Measurements from ENCODE around the gene PNPLA5.

The PNPLA5 gene, protein sequence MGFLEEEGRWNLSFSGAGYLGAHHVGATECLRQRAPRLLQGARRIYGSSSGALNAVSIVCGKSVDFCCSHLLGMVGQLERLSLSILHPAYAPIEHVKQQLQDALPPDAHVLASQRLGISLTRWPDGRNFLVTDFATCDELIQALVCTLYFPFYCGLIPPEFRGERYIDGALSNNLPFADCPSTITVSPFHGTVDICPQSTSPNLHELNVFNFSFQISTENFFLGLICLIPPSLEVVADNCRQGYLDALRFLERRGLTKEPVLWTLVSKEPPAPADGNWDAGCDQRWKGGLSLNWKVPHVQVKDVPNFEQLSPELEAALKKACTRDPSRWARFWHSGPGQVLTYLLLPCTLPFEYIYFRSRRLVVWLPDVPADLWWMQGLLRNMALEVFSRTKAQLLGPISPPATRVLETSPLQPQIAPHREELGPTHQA

GRCh38 chr22:43891360-43892182 is at the start of gene PNPLA5:
Gene PNPLA5, minus strand, starts transcription at chr22:43892013. Its CDS starts 133 bp downstream, at chr22:43891880.
- no peaks in the 10 kb centered on the region for H3K36me3 Mint-ChIP-seq (ENCODE audit: low read depth)
- H3K27ac Mint-ChIP-seq = no peak within 1 kb of the TSS
- H3K27me3 Mint-ChIP-seq = peaks cover 57% of the 10 kb centered on the region
- no peaks in the 10 kb centered on the region for H3K4me1 Mint-ChIP-seq (ENCODE audit: low read depth)
- intact Hi-C loops (cut with micrococcal nuclease) = no loop called here
- H3K4me3 Mint-ChIP-seq = no peak within 1 kb of the TSS
- no peaks in the 10 kb centered on the region for H3K9me3 Mint-ChIP-seq

DNA sequence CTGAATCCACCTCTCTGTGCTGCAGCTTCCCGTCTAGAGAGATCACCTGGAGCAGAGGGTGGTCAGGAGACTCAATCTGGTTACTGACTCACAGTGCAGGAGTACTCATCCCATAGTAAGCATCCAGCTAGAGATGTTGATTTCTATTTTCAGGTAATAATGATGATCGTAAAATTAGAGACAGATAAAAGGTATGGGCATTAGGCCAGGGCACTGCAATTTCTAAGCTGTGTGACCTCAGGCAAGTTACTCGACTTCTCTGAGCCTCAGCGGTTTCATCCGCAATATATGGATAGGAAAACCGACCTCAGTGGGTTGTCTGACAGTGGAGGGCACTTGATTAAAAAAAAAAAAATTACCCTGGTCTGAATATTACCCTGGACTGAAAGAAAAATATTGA is 49.6 kb upstream of the PNPLA5 start:
- intact Hi-C loops (cut with micrococcal nuclease) = no loop called here
- H3K27me3 Mint-ChIP-seq = peaks cover 24% of the 10 kb centered on the region
- peaks cover 9% of the 10 kb centered on the region for H3K9me3 Mint-ChIP-seq
- no peak overlapping the region for H3K4me3 Mint-ChIP-seq
- no peak overlapping the region for H3K27ac Mint-ChIP-seq
- H3K36me3 Mint-ChIP-seq (ENCODE audit: low read depth) = no peaks in the 10 kb centered on the region
- peaks cover 8% of the 10 kb centered on the region for H3K4me1 Mint-ChIP-seq (ENCODE audit: low read depth)

DNA sequence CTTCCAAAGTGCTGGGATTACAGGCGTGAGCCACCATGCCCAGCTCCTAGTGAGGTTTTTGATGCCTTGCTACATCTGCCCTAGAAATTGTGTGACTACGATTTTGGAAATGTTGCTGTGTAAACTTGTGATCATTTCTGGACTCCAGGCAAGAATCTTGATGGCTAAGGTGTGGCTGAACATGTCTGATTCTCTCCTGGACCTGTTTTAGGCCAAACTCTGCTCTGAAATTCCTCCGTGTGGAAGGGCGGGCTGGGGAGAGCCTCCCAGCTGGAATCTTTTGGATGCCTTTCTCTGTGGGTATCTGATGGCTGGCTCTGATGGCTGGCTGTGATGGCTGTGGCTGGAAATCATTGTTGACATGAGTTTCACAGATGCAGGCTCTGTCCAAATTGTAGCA is 40.0 kb upstream of the PNPLA5 start:
- Mint-ChIP-seq H3K4me1 (ENCODE audit: low read depth) (peaks cover 17% of the 10 kb centered on the region), H3K27ac (no peak overlapping the region), H3K27me3 (peaks cover 18% of the 10 kb centered on the region), H3K4me3 (no peak overlapping the region), H3K9me3 (no peaks in the 10 kb centered on the region), H3K36me3 (ENCODE audit: low read depth) (no peaks in the 10 kb centered on the region)
- intact Hi-C loops (cut with micrococcal nuclease) = no loop called here

GRCh38 chr22:43928908-43929307 is 37.1 kb upstream of the PNPLA5 start:
- Mint-ChIP-seq H3K27me3 (peaks cover 34% of the 10 kb centered on the region), H3K4me3 (no peak overlapping the region), H3K4me1 (ENCODE audit: low read depth) (peaks cover 34% of the 10 kb centered on the region), H3K36me3 (ENCODE audit: low read depth) (no peaks in the 10 kb centered on the region), H3K9me3 (no peaks in the 10 kb centered on the region), H3K27ac (no peak overlapping the region)
- intact Hi-C loops (cut with micrococcal nuclease) = no loop called here

- Mint-ChIP-seq H3K27ac (no peak overlapping the region), H3K27me3 (peaks cover 37% of the 10 kb centered on the region), H3K9me3 (no peaks in the 10 kb centered on the region), H3K4me3 (no peak overlapping the region), H3K4me1 (ENCODE audit: low read depth) (peaks cover 37% of the 10 kb centered on the region), H3K36me3 (ENCODE audit: low read depth) (no peaks in the 10 kb centered on the region)
- intact Hi-C loops (cut with micrococcal nuclease) = no loop called here
Measured at GRCh38 chr22:43928468-43928867, 36.7 kb upstream of the PNPLA5 start.

DNA sequence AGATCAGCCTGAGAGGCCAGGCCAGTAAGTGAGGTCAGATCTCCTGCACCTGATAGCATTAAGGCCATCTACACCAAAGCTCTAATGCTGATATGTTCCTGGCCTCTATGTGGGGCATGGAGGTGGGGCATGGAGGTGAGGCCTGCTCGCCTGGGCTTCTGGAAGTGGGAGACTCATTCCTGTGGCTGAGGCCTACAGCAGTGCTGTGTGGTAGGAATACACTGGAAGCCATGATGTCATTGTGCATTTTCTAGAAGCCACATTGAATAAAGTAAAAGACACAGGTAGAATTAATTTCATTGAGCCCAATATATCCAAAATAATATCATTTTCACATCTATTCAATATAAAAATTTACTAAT is 34.5 kb upstream of the PNPLA5 start:
- H3K27ac Mint-ChIP-seq = no peak overlapping the region
- H3K9me3 Mint-ChIP-seq = no peaks in the 10 kb centered on the region
- H3K36me3 Mint-ChIP-seq (ENCODE audit: low read depth) = no peaks in the 10 kb centered on the region
- peaks cover 44% of the 10 kb centered on the region for H3K4me1 Mint-ChIP-seq (ENCODE audit: low read depth)
- no peak overlapping the region for H3K4me3 Mint-ChIP-seq
- intact Hi-C loops (cut with micrococcal nuclease) = no loop called here
- peaks cover 51% of the 10 kb centered on the region for H3K27me3 Mint-ChIP-seq

- H3K27me3 Mint-ChIP-seq = peaks cover 55% of the 10 kb centered on the region
- intact Hi-C loops (cut with micrococcal nuclease) = no loop called here
- H3K4me1 Mint-ChIP-seq (ENCODE audit: low read depth) = peaks cover 47% of the 10 kb centered on the region
- no peaks in the 10 kb centered on the region for H3K36me3 Mint-ChIP-seq (ENCODE audit: low read depth)
- no peaks in the 10 kb centered on the region for H3K9me3 Mint-ChIP-seq
- no peak overlapping the region for H3K27ac Mint-ChIP-seq
- no peak overlapping the region for H3K4me3 Mint-ChIP-seq
Measured at GRCh38 chr22:43925433-43926348, 33.9 kb upstream of the PNPLA5 start.

- no peaks in the 10 kb centered on the region for H3K36me3 Mint-ChIP-seq (ENCODE audit: low read depth)
- intact Hi-C loops (cut with micrococcal nuclease) = no loop called here
- H3K27ac Mint-ChIP-seq = no peak overlapping the region
- H3K4me1 Mint-ChIP-seq (ENCODE audit: low read depth) = peaks cover 49% of the 10 kb centered on the region
- H3K9me3 Mint-ChIP-seq = no peaks in the 10 kb centered on the region
- peak overlapping the region; percentile 60 for H3K4me3 Mint-ChIP-seq
- H3K27me3 Mint-ChIP-seq = peaks cover 56% of the 10 kb centered on the region
Measured at GRCh38 chr22:43924877-43925276, 33.1 kb upstream of the PNPLA5 start.

DNA sequence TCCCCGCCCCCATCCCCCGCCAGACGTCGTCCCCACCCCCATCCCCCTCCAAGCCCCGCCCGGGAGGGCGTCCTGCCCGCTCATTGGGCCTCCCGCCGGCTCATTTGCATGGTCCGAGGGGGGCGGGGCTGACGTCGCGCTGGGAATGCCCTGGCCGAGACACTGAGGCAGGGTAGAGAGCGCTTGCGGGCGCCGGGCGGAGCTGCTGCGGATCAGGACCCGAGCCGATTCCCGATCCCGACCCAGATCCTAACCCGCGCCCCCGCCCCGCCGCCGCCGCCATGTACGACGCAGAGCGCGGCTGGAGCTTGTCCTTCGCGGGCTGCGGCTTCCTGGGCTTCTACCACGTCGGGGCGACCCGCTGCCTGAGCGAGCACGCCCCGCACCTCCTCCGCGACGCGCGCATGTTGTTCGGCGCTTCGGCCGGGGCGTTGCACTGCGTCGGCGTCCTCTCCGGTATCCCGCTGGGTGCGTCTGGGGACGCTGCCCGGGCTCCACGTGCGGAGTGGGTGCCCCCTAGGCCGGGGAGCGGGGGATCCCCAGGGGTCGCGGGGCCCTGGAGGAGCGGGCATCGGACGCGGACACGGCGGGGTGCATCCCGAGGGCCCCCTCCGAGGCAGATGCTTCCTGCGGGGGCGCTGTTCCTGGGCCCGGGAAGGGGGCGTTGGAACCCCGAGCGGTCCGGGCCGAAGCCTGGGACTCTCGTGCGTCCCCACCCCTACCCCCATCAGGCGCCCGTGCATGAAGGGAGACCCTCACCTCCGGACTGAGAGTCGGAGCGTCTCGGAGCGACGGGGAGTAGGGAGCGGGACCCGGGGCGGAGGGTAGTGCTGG is 32.0 kb upstream of the PNPLA5 start, which contains the start of gene PNPLA3:
Gene PNPLA3, plus strand, starts transcription at position 175 of the 834 bp plus-strand sequence. Its CDS starts 107 bp downstream, at position 282.
- intact Hi-C loops (cut with micrococcal nuclease) = no loop called here
- H3K27ac Mint-ChIP-seq = peak within 1 kb of the TSS; percentile 57
- H3K4me3 Mint-ChIP-seq = peak within 1 kb of the TSS; percentile 82
- H3K9me3 Mint-ChIP-seq = no peaks in the 10 kb centered on the region
- peaks cover 62% of the 10 kb centered on the region for H3K27me3 Mint-ChIP-seq
- H3K4me1 Mint-ChIP-seq (ENCODE audit: low read depth) = peaks cover 46% of the 10 kb centered on the region
- H3K36me3 Mint-ChIP-seq (ENCODE audit: low read depth) = no peaks in the 10 kb centered on the region

DNA sequence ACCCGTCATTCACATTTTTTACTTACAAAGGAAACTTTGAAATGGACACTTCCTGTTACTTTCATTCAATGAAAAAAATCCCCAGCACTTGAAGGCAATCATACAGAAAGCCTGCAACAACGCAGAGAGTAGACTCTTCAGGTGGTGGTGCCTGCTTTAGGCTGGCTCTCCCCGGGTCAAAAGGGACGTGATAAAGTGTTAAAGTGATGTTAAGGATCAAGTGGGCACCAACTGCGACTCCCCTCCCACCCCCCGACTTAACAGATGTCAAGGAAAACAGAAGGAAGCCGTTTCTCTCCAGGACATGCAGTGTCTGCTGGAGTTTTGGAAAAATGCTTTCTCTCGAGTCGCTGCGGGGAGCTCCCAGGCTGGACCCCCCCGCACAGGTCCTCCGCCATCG is 31.4 kb upstream of the PNPLA5 start:
- Mint-ChIP-seq H3K27ac (peak overlapping the region; percentile 57), H3K36me3 (ENCODE audit: low read depth) (no peaks in the 10 kb centered on the region), H3K27me3 (peaks cover 63% of the 10 kb centered on the region), H3K4me1 (ENCODE audit: low read depth) (peaks cover 40% of the 10 kb centered on the region), H3K4me3 (peak overlapping the region; percentile 82), H3K9me3 (no peaks in the 10 kb centered on the region)
- intact Hi-C loops (cut with micrococcal nuclease) = no loop called here

DNA sequence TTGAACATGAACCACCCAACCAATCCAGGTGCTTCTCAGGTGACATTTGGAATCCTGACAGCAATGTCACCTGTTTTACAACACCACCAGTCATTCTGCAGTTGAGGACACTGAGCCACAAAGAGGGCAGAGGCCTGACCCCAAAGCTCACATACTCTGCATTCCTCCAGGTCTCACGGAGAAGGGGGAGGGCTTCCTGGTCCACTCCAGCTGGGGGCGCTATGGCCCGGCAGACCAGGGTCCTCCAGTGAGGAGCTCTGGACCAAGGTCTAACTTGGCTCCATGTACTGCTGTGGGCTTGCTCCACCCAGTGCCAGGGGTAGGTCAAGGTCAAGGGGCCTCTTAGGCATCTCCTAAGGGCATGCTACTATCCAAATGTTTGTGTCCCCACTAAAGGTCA is 30.3 kb upstream of the PNPLA5 start:
- intact Hi-C loops (cut with micrococcal nuclease) = no loop called here
- H3K4me1 Mint-ChIP-seq (ENCODE audit: low read depth) = peaks cover 38% of the 10 kb centered on the region
- H3K4me3 Mint-ChIP-seq = no peak overlapping the region

DNA sequence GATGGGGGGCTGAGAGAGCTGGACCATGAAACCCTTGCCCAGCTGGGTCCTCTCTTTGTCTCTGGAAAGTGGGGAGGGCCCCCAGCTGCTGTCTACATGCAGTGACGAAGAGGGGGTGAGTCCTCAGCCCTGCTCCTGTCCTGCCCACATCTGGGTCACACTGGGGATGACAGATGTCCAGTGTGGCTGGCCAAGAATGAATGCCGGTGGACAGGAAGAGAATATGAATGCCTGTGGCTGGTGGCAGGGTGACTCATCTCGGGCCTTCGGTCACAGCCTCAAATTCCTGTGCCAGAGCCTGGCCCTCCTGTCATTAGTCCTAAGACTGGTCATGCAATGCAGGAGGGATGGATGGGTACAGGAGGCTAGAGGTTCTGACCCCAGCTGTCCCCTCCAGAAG is 29.6 kb upstream of the PNPLA5 start:
- Mint-ChIP-seq H3K4me1 (ENCODE audit: low read depth) (peaks cover 38% of the 10 kb centered on the region), H3K27me3 (peaks cover 70% of the 10 kb centered on the region), H3K9me3 (no peaks in the 10 kb centered on the region), H3K27ac (no peak overlapping the region), H3K4me3 (no peak overlapping the region), H3K36me3 (ENCODE audit: low read depth) (no peaks in the 10 kb centered on the region)
- intact Hi-C loops (cut with micrococcal nuclease) = no loop called here

More for the DNA sequence above, 30.3 kb upstream of the PNPLA5 start:
- Mint-ChIP-seq H3K9me3 (no peaks in the 10 kb centered on the region), H3K36me3 (ENCODE audit: low read depth) (no peaks in the 10 kb centered on the region), H3K27me3 (peaks cover 71% of the 10 kb centered on the region), H3K27ac (no peak overlapping the region)
